ENCODE data around the gene RELT. TPM values are rescaled to one million over a fixed set of nuclear protein-coding genes. Genes with fewer than 3 reads are reported as not detected.

Gene RELT
- total and polyA plus RNA-seq, 9 of the 15 experiments (the other 6 are each of a cell fraction or from before 2014, with no cell fraction given), result 1.1 to 20.2 (median 7.4) TPM

GRCh38 chr11:73406131-73406530 is 29.9 kb downstream of the RELT start (continued):
- no peak for TF ChIP-seq REST (IDR thresholded peaks at IDR 0.05; ENCODE audit: borderline replicate concordance)
- TF ChIP-seq REST (CRISPR knock-in tag; IDR thresholded peaks at IDR 0.05; ENCODE audit: low read depth), result no peak
- TF ChIP-seq CBFB (CRISPR knock-in tag; IDR thresholded peaks at IDR 0.05), result no peak
- no peak for TF ChIP-seq CREM (IDR thresholded peaks at IDR 0.05; ENCODE audit: low read depth)
- no peak for TF ChIP-seq ZNF280B (CRISPR knock-in tag; IDR thresholded peaks at IDR 0.05)
- TF ChIP-seq MAFK (IDR thresholded peaks at IDR 0.05; ENCODE audit: low read length), result no peak
- TF ChIP-seq CREB1 (IDR thresholded peaks at IDR 0.05), result no peak
- TF ChIP-seq CREB1 (CRISPR knock-in tag; IDR thresholded peaks at IDR 0.05), result no peak
- no peak for TF ChIP-seq MBD1 (CRISPR knock-in tag; IDR thresholded peaks at IDR 0.05)
- TF ChIP-seq ARID4B (CRISPR knock-in tag; IDR thresholded peaks at IDR 0.05), result no peak
- TF ChIP-seq NELFE (IDR thresholded peaks at IDR 0.05; ENCODE audit: insufficient read depth, insufficient read length), result no peak
- TF ChIP-seq PHB (CRISPR knock-in tag; IDR thresholded peaks at IDR 0.05), result no peak

Data from K562 (cell line).